GM03348 (cell line): ENCODE results near the gene WWC1.
A peak's percentile ranks its signal among the peaks of the same experiment; 100 is the strongest.

ENCODE experiments used
- DNase-seq: peaks from one replicate; pipeline ENCODE4 v3.0.0; 2012; ENCODE audit warnings: low spot score

Gene WWC1

GRCh38 chr5:168446983-168447619 lies 155.7 kb downstream of the WWC1 start:
- DNase-seq, result no peak

GRCh38 chr5:168447808-168448207 lies 156.4 kb downstream of the WWC1 start:
- DNase-seq, result no peak

GRCh38 chr5:168449166-168449565 lies 157.7 kb downstream of the WWC1 start:
- DNase-seq, result no peak

- DNase-seq, result no peak
Observed at GRCh38 chr5:168451565-168451964, 160.1 kb downstream of the WWC1 start.

GRCh38 chr5:168455201-168455600 lies 163.8 kb downstream of the WWC1 start:
- DNase-seq, result no peak

- no peak for DNase-seq
Observed at GRCh38 chr5:168457542-168457941, 166.1 kb downstream of the WWC1 start.

- no peak for DNase-seq
Observed at GRCh38 chr5:168460606-168461005, 169.2 kb downstream of the WWC1 start.

GRCh38 chr5:168463081-168463480 lies 171.6 kb downstream of the WWC1 start:
- DNase-seq, result peak; percentile 19

- peak; percentile 39 for DNase-seq
Observed at GRCh38 chr5:168464214-168464613, 172.8 kb downstream of the WWC1 start.

- DNase-seq, result no peak
Observed at GRCh38 chr5:168464641-168465040, 173.2 kb downstream of the WWC1 start.

- DNase-seq, result no peak
Observed at GRCh38 chr5:168467755-168468330, 176.4 kb downstream of the WWC1 start.

- DNase-seq, result peak; percentile 61
Observed at GRCh38 chr5:168468836-168469235, 177.4 kb downstream of the WWC1 start.

- no peak for DNase-seq
Observed at GRCh38 chr5:168469816-168470215, 178.4 kb downstream of the WWC1 start.

GRCh38 chr5:168471785-168472184 lies 180.3 kb downstream of the WWC1 start:
- DNase-seq, result peak; percentile 51

- peak; percentile 92 for DNase-seq
Observed at GRCh38 chr5:168472329-168472728, 180.9 kb downstream of the WWC1 start.

GRCh38 chr5:168474319-168474718 lies 182.9 kb downstream of the WWC1 start:
- no peak for DNase-seq

- peak; percentile 67 for DNase-seq
Observed at GRCh38 chr5:168477060-168477459, 185.6 kb downstream of the WWC1 start.

GRCh38 chr5:168479166-168479565 lies 187.7 kb downstream of the WWC1 start:
- DNase-seq, result no peak

GRCh38 chr5:168480601-168481000 lies 189.2 kb downstream of the WWC1 start:
- no peak for DNase-seq

- DNase-seq, result no peak
Observed at GRCh38 chr5:168481330-168481788, 189.9 kb downstream of the WWC1 start.

- no peak for DNase-seq
Observed at GRCh38 chr5:168482361-168482760, 190.9 kb downstream of the WWC1 start.

GRCh38 chr5:168486136-168486879 lies 194.9 kb downstream of the WWC1 start, which contains the start of gene RARS1:
TSS of gene RARS1 (plus strand) at chr5:168486471. CDS start at chr5:168486499, 28 bp downstream.
- peak; percentile 98 for DNase-seq

GRCh38 chr5:168489059-168489458 lies 197.6 kb downstream of the WWC1 start:
- no peak for DNase-seq
